ENCODE results near the gene MARCHF3.

DNA sequence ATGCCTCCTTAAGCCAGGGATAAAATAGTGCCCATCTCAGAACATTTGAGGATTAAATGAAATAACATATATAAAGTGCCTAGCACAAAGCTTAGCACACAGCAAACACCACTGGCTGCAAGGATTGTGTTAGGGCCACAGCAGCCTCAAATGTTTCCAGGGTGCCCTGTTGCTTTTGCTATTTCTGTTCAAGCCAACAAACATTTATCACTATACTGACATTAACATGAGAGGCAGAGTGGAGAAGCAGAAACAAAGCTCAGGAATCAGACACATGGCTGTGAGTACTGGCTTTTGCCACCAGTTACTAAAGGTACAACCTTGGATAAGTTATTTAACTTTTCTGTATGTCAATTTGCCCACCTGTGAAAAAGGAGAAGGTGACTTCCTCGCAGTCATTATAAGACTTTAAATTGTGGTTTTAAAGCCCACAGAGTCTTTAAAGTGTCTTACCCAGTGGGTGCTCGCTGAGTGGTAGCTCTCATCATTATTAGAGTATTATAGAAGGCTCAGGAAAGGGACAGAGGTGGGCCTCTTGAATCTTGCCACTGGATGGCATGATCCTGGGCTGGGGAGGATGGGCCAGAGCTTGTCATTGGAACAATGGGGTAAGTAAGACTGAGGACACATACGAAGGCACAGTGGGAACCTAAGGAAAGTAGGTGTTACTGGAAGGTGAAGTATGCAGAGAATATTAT is 98.2 kb downstream of the MARCHF3 start:
- TF ChIP-seq POLR2A (IDR thresholded peaks at IDR 0.05), result no peak
- TF ChIP-seq, protein P1, sequence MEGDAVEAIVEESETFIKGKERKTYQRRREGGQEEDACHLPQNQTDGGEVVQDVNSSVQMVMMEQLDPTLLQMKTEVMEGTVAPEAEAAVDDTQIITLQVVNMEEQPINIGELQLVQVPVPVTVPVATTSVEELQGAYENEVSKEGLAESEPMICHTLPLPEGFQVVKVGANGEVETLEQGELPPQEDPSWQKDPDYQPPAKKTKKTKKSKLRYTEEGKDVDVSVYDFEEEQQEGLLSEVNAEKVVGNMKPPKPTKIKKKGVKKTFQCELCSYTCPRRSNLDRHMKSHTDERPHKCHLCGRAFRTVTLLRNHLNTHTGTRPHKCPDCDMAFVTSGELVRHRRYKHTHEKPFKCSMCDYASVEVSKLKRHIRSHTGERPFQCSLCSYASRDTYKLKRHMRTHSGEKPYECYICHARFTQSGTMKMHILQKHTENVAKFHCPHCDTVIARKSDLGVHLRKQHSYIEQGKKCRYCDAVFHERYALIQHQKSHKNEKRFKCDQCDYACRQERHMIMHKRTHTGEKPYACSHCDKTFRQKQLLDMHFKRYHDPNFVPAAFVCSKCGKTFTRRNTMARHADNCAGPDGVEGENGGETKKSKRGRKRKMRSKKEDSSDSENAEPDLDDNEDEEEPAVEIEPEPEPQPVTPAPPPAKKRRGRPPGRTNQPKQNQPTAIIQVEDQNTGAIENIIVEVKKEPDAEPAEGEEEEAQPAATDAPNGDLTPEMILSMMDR (IDR thresholded peaks at IDR 0.05), result no peak
